GM18861 (cell line): Measurements from ENCODE around the gene ZCCHC2.

Experiments used
- ATAC-seq: cut with Tn5 transposase; IDR thresholded peaks from one replicate; pipeline ENCODE4 v1.9.1; 2021; ENCODE audit not compliant: unreplicated experiment

The ZCCHC2 gene

GRCh38 chr18:62537042-62537894, 14.4 kb downstream of the ZCCHC2 start:
- no peak for ATAC-seq

GRCh38 chr18:62537946-62538345, 15.1 kb downstream of the ZCCHC2 start:
- ATAC-seq: no peak

GRCh38 chr18:62538881-62539280, 16.1 kb downstream of the ZCCHC2 start:
- no peak for ATAC-seq

- ATAC-seq: no peak
These were observed 16.7 kb downstream of the ZCCHC2 start for GRCh38 chr18:62539284-62540165.

GRCh38 chr18:62543021-62543420, 20.2 kb downstream of the ZCCHC2 start:
- ATAC-seq: no peak

- no peak for ATAC-seq
These were observed 22.3 kb downstream of the ZCCHC2 start for GRCh38 chr18:62545098-62545497.

- ATAC-seq: no peak
These were observed 26.9 kb downstream of the ZCCHC2 start for GRCh38 chr18:62549755-62550154.

- no peak for ATAC-seq
These were observed 27.9 kb downstream of the ZCCHC2 start for GRCh38 chr18:62550746-62551145.

- no peak for ATAC-seq
These were observed 29.2 kb downstream of the ZCCHC2 start for GRCh38 chr18:62551972-62552513.

- ATAC-seq: no peak
These were observed 31.4 kb downstream of the ZCCHC2 start for GRCh38 chr18:62554061-62554815.

GRCh38 chr18:62555135-62555534, 32.3 kb downstream of the ZCCHC2 start:
- ATAC-seq: no peak

GRCh38 chr18:62556397-62556796, 33.6 kb downstream of the ZCCHC2 start:
- ATAC-seq: no peak

GRCh38 chr18:62558015-62558663, 35.3 kb downstream of the ZCCHC2 start:
- no peak for ATAC-seq

- ATAC-seq: no peak
These were observed 41.2 kb downstream of the ZCCHC2 start for GRCh38 chr18:62564044-62564443.

GRCh38 chr18:62566199-62566598, 43.4 kb downstream of the ZCCHC2 start:
- ATAC-seq: no peak

- ATAC-seq: no peak
These were observed 44.0 kb downstream of the ZCCHC2 start for GRCh38 chr18:62566818-62567217.

- no peak for ATAC-seq
These were observed 46.3 kb downstream of the ZCCHC2 start for GRCh38 chr18:62569081-62569655.

- no peak for ATAC-seq
These were observed 48.2 kb downstream of the ZCCHC2 start for GRCh38 chr18:62571037-62571436.

GRCh38 chr18:62571648-62572047, 48.8 kb downstream of the ZCCHC2 start:
- no peak for ATAC-seq

- ATAC-seq: no peak
These were observed 49.6 kb downstream of the ZCCHC2 start for GRCh38 chr18:62572456-62572855.
